Activated naive CD8-positive, alpha-beta T cell treated with anti-CD3 and anti-CD28 coated beads, Interleukin-2, amount 50 U/mL, for 16 hours (primary cell): Measurements from ENCODE around the gene COX7A1.

Source experiments
- DNase-seq: peaks from one replicate; pipeline ENCODE4 v3.0.0-alpha.2; 2020; ENCODE audit warnings: low read depth, low spot score

Gene COX7A1

GRCh38 chr19:36112678-36113077 lies 39.6 kb downstream of the COX7A1 start:
- no peak for DNase-seq

GRCh38 chr19:36111200-36111539 lies 41.1 kb downstream of the COX7A1 start:
- DNase-seq, result no peak

- no peak for DNase-seq
Observed at GRCh38 chr19:36110487-36111199, 41.6 kb downstream of the COX7A1 start, which contains the start of gene OVOL3. OVOL3 (plus strand) TSS chr19:36111143; CDS start chr19:36111203, 60 bp downstream.

GRCh38 chr19:36108684-36109083 lies 43.6 kb downstream of the COX7A1 start:
- DNase-seq, result no peak

GRCh38 chr19:36106991-36107390 lies 45.3 kb downstream of the COX7A1 start:
- no peak for DNase-seq

- DNase-seq, result no peak
Observed at GRCh38 chr19:36106441-36106840, 45.8 kb downstream of the COX7A1 start.

GRCh38 chr19:36103842-36104552 lies 48.2 kb downstream of the COX7A1 start:
- no peak for DNase-seq

- no peak for DNase-seq
Observed at GRCh38 chr19:36103040-36103626, 49.1 kb downstream of the COX7A1 start.

GRCh38 chr19:36101550-36102327 lies 50.5 kb downstream of the COX7A1 start:
- no peak for DNase-seq
